Fibroblast of skin of right quadriceps (primary cell): ENCODE measurements around the gene ATP10B.
A peak's percentile ranks its signal among the peaks of the same experiment; 100 is the strongest.

ENCODE experiments used
- DNase-seq: peaks from one replicate; pipeline ENCODE4 v3.0.0-alpha.2; 2013

The ATP10B gene

DNA sequence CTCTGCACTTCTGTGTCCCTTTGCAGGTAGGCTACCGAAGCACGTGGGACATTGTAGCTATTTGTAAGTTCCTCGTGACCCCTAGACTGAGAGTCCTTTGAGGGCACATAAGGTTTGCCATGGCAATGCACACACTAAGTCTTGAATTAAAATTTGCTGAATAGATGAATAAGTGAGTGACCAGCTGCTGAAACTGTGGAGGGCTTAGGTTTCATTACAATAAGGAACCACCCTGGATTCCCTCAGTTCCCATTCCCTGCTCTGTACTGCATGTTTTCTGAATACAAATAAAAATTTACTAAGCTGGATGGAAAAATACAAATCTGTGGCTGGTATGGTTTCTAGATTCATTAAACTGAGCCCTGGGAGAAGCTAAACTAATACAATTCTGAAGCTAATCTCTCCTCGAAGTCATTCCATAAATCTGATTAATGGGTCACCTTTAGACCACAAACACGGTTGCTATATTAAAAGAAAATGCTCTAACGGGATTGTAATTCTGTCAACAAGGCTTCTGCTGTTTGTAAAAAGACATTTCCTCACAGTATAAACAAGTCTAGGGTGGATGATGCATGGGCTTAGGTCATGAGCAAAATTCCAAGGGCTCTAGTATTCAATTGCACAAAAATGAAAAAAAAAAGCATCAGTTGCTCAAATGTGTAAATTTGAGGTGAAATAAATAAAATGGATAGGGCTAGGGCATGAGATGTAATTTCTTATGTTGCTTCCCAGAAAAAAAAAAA is 172.3 kb downstream of the ATP10B start:
- DNase-seq: peak; percentile 3

DNA sequence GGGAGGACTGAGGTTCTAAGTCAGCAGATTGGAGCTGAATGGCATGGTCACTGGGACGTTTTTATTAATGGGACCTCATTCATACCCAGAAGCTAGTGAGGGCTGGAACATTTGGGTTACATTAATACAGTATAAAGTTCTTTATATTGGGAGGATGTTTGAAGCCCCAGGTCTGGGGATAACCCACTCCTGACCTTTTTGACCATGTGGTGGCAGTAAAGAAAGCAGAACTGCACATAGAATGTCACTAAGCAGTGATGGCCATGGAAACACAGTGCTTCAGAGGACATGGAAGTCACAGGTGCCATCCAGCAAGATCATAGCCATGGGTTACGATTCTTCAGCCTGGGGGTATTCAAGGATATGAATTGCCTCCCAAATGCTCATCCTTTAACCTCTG is 176.0 kb downstream of the ATP10B start:
- no peak for DNase-seq

DNA sequence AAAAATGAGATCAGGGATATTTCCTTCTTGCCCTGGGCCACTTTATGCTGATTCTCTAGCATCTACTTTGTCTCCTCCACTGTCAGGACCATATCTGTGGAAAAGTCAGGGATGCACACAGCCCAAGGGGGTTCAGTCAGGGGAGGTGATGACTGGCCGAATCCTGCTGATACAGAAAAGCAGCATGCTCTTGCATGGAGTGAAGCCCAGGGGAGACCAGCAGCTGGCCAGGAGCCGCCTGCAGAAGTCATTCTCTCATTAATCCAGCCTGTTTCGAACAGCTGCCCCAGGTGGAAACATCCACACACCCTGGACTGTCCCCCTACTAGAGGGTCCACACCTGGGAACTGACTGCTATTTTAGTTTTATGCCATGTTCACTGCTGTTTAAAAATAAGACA is 177.1 kb downstream of the ATP10B start:
- no peak for DNase-seq

DNA sequence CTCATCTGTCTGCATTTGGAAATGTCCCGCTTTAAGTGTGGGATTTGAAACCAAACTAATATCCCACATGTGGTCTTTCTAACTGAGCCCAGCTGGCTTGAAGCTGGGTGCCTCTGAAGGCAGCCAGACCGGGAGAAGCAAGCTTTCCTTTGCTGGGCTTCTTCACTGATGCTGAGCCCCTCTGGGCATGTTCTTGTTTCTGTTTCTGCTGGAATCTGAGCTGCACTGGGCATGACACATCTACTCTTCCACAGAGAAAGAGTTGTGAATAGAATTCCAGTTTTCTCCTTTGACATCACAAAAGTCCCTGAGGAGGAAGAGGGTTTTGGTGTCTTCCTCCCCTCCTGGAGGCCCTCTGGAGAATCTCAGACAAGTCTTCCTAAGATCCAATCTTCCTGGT is 179.5 kb downstream of the ATP10B start:
- no peak for DNase-seq

DNA sequence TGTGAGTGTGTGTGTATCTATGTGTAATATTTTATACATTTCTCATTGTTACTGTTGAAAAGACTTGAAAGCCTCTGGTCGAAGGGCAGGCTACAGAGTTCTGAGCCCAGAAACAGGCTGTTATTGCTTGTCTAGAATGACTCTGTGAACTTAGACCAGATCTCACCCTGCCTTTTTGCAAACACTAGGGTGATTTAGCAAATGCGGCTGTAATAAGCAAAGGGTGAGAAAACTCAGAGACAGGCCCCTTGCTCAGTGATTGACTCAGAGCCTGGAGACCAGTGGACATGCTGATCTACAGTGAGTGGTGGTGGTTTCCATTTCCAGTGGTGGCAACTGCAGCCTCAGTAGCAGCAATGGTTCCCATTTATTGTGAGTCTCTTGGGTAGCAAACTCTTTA is 183.7 kb downstream of the ATP10B start:
- no peak for DNase-seq

DNA sequence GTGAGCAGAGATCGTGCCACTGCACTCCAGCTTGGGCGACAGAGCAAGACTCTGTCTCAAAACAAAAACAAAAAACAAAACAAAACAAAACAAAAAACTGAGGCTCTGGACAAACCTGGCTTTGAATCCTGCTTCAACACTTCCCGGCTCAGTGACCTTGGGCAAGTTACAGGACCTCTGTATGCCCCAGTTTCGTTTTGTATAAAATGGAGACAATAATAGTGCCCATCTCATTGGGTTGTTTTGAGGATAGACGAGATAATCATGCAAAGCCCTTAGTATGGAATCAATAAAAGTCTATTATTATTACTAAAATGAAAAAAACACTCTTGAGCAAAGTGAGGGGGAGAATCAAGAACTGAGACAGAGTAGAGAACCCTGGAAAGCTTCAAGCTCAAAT is 184.9 kb downstream of the ATP10B start:
- DNase-seq: no peak

DNA sequence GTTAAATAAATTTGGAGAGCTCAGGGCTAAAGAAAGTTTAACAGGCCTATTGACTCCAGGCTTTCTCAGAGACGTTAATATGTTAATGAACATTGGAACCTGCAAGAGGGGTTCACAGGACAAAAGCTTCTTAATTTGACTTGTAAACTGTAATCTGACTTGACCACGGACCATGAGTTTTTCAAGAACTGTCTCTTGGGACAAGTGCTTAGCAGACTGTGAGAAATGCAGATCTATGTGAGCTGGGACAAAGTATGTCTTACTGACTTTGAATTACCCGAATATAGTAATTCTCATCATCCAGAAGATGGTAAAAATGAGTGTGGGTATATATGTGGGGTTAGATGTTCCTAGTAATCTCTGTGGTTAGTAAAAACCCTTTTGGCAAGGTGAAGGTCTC is 186.6 kb downstream of the ATP10B start:
- no peak for DNase-seq

DNA sequence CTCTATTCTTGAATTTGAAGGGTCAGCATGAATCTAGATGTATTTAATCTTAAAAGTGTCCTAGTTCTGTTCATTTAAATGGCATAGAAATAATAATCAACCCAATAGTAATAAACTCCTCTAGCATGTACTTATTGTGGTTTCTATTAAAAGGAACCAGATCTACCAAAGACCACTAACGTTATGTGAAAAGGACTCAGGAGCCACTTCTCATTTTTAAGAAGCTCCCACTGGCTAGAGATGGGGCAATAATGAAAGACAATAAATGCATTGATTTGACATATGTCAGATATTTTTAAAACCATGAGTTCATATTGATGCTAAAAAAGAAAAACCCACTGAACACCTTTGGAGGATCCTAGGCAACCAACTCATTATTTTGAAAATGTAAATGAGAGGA is 191.9 kb downstream of the ATP10B start:
- no peak for DNase-seq

DNA sequence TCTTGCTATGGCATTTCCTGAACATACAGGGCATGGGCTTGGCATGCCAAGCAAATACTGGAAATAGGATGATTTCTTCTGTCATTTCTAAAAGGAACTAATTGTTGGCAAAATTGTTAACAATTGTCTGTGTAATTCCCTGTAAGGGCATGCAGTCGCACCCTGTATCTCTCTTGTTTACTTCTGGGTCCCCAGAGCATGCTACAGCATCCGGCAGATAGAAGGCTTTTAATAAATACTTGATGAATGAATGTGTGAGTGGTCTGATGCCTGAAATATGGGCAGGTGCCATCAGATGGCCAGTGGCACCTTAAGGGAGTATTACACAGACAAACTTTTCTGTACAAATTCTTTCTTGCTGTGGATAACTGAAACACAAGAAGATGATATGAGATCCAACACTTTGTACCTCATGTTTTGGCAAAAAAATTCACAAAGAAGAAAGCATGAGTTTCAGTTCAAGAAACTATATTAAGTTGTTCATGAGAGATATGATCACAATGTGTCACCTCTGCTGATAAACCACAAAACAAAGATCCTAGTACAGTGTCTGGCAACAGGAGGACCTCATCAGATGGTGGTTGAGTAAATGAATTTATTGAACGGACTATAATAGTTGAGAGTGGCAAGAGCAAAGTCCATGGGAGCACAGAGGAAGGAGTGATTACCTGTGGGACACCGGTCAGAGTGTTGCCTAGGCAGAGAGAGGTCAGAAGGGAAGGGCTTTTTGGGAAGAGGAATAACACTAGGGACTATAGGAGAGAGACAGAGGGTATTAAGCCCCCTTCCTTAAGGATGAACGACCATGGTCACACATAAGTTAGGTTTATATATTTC is 194.2 kb downstream of the ATP10B start:
- DNase-seq: no peak

DNA sequence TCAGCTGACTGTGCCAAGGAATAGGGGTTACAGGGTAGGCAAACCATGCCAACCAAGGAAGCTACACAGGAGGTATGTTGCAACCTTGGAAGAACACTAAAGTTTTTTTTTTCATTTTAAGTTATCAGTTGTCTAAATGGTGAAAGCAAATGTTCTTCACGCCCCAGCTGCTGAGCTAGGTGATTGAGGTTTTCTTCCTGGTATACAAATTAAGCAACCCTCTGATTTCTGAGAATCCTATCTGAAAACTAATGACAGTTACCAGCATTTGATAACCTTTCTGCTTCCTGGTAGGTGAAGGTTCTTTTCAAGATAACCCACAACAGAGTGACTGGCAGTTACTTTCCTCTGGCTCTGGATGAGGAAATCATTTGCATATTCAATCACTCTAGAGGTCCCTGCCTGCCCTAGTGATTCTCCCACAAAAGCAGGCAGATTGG is 194.9 kb downstream of the ATP10B start:
- DNase-seq: no peak

DNA sequence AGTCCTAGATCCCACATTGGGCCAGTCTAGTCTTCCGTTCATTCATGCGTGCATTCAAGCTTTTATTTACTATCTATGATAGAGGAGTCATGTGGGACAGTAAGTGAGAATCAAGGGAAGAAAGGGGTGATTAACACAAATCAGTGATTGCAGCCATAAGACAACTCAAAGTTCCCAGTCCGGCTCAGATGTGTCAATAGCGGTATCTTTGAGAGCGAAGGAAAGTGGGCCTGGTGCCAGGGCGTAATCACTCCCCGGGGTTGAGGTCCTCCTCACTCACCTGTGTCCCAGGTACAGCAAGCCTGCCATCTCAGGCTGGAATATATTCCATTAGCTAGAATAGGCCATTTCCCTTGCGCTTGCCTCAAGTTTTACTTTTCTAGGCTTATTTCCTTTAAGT is 196.3 kb downstream of the ATP10B start:
- DNase-seq: no peak

DNA sequence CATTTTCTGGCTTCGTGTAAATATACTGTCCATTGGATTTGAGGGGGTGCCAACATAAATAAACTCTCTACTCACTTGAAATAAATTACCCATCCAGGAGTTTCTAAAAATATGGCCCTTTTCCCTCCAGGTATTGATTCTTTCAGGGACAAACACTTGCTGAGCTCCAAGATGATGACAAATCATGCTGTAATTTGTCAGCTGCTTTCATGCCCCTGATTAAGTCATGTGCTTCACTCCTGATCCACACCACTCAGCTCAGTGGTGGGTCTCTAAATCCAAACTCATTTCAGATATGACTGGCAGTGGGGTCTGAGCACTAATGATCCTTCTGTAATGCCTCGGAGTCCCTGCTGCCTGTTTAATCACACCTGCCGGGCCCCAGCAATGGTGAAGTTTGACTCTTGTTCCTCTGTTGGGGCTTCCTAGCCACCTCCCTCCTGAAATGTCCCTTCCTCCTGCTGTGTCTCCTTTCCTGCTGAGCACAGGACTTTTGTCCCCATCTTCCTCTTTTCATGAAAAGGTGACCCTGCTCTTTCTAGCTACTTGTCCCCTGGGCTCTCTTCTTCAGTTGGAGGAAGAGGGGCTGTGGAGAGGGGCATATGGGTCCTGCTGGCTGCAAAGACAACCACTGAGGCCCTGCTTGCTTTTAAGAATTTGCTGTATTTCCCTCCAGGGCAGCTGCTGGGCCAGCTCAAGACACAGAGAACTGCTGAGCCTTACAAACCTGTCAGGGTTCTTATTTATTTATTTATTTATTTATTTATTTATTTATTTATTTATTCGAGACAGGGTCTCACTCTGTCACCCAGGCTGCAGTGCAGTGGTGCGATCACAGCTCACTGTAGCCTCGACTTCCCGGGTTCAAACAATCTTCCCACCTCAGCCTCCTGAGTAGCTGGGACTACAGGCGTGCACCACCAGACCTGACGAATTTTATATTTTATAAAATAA is 200.0 kb downstream of the ATP10B start:
- no peak for DNase-seq

DNA sequence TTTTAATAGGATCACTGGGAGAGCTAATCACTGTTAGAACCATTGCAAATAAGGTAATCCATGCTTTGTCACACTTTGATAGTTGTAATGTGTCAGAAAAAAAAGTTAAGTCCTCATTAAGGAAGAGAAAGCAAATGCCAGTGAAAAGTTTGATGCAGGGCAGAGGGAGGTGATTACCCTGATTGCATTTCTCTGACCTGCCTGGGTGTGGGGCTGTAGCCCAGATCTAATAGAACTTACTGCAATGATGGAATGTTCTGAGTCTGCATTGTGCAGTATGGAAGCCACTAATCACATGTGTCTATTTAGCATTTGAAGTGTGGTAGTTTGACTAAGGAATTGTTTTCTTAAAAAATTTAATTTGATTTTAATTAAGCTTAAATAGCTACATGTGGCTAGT is 202.7 kb downstream of the ATP10B start:
- no peak for DNase-seq

DNA sequence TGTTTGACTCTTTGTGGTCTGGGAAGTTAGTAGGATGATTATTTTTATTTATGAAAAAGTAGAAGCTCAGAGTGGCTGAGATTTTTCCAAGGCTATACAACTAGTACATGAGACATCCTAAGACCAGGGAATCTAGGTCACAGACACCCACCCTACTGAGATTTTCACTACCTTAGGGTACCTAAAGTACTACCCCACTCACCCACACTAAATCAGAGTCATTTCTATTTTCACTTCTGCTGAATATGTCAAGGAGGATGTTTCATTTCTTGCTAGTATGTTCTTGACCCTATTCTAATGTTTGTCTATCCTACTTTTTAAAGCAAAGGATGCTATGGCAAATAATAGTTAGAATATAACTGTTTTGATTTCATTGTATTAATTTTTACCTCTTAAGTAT is 206.0 kb downstream of the ATP10B start:
- DNase-seq: no peak

DNA sequence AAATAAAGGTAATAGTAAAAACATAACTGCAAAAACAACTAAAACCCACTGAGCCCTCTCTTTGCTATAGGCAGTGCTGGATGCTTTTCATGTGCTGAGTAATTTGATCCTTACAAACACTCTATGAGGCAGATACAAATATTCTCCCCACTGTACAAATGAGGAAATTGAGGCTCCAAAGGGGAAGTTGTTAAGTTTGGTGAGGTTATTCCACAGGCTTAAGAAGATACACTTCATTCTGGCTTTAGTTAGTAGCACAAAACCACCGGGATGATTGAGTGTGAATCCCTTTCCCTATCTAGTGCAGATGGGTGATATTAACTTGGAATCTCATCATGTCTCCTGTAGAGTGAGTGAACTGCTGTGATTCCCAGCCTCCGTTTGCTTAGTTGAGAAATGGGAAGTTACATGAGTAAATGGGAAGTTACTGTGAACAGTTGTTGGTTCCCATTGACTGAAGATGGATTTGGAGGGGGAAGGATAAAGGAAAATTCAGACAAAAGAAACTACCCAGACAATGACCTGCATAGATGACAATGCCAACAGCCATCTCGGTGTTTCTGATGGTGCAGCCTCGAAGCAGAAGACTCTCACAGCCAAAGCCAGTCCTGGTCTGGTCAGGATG is 208.3 kb downstream of the ATP10B start:
- DNase-seq: no peak

DNA sequence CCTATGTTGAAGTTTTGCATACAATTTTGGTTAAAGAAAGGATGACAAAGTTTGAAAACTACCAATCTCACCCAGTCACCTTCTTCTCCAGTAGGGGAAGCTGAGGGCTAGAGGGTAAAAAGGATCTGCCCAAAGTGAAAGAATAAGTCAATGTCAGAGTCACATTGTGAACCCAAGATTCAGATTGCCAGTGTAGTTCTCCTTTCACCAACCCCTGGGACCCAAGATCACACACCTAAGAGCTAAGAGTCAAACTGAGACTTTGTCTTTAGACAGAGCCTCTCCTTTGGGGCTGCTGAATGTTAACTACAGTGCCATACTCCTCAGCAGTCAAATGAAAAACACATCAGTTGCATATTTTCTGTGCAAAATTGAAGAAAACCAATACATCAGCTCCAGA is 210.6 kb downstream of the ATP10B start:
- DNase-seq: no peak

DNA sequence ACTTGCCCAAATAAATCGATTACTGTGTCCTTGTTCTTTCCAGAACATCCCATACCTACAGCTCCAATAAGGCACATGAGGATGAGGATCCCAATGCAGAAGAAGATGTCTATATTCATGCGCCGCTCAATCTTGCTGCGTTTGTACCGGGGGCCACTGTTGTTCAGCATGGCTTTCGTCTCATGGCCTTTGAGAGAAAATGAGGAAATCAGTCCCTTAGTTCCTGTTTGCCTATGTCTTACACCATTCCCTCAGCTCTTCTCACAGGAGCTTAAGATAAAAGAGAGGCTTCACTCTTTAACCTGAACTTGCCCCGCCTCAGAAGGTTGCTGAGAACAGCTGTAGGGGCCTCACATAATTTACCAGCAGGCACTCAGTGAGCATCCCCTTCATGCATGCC is 211.6 kb downstream of the ATP10B start:
- DNase-seq: no peak

DNA sequence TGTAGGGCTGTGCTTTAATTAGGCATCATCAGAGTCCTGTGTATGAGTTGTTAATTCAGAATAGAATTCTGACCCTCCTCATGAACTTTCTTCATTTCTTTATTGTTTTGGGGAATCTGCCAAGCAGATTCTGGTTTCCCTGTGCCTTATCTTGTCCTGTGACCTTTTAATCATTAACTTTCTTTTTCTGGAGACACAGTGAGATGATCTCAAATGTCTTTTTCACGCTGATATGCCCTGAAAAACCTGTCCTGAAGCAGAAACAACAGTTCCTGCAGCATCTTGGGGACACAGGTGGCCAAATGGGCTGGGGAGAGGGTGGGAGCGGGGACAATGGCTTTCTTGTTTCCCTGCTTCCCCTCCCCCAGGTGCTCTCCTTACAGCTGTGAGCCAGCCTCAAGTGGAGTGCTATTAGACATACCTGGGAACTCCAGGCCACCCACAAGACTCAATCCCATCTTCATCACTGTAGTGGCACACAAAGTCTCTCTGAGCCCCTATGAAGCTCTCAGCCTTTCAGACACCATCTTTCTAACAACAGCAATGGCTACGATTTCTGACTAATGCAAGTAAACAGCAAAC is 213.8 kb downstream of the ATP10B start:
- no peak for DNase-seq

DNA sequence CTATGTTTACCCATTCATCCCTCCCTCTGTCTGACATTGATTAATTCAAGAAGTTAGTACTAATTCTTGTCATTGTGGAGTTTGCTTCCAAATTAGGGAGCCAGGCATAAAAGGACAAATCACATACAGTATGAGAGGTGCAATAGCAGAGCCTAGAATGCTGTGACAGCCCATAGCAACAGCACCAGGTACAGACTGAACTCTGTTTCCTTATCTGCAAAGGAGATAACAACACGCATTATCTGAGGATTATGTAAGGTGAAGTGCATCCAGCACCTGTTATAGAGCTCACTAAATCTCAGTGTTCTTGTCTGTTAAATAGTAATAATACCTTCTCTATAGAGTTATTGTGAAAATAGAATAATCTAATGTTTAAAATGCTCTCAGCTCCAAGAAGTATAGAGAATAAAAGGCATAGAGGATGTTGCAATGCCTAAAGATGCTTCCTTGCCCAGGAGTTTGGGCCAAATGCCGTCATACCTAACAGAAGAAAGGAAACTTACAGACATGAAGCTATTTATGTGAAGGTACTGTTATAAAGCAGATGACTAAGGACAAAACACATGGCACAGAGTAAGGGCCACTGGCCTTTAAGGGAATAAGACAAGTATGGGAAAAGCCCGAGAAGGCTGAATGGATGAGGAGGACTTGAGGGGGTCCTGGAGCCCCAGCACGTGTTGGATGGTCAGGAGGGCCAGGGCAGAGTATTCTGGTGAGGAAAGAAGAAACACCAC is 214.5 kb downstream of the ATP10B start:
- DNase-seq: no peak

DNA sequence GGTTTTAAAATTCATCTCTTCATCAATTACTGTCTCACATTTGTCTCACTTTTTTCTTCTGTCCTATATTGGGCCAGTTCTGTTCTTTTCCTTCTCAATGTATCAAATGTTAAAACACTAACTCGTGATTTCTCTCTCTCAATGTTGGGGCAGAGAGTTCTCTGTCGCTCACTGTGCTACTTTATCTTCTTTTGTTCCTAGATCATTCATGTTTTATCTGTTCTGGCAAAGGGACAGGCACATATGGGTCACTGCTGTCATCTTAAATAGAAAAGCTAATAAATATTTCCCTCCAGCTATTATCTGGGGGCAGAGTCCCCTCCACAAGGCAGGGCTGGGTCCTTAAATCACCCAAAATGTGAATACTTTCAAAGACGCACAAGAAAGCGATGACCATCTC is 216.3 kb downstream of the ATP10B start:
- DNase-seq: no peak

DNA sequence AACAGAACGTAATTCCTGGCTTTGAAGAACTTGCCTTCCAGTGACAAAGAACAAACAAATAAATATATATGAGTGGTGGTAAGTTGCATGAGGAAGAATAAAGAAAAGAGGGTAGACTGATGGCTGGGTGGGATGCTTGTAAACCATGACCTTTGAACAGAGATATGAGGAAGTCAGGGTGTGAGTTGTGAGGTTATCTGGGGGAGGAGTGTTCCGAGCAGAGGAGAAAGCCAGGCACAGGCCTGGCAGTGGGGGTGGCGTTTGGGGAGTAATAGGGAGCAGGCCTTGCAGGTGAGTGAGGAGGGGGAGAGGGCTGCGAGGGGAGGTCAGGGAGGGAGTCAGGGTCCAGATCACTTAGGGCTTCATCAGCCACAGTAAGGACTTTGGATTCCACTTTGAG is 217.0 kb downstream of the ATP10B start:
- DNase-seq: no peak

DNA sequence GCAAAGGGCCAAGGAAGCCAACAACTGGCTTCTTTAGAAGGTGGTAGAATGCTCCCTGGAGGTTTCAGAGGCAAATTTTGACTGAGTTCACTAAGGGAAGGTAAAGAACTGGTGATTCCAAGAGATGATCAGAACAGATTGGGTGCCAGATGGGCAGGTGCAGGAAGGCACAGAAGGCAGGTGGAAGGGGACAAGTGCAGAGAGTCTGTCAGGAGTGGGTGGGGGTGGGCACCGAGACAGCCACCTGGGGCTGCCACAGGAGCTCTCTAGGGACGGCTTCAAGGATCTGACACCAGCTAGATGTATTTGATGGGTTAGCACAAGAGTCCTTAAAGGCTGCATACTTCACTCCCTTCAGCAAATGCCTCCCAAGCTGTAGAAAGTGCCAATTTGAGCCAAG is 223.0 kb downstream of the ATP10B start:
- DNase-seq: no peak
